Fibroblast of peridontal ligament (primary cell): ENCODE results near the gene SPTA1.

Experiments
- DNase-seq: peaks from one replicate; pipeline ENCODE4 v3.0.0-alpha.2; 2010; ENCODE audit errors: extremely low read depth

Gene SPTA1

GRCh38 chr1:158685085-158685484 lies 1.4 kb downstream of the SPTA1 start:
- DNase-seq: no peak

GRCh38 chr1:158681606-158682005 lies 4.9 kb downstream of the SPTA1 start:
- DNase-seq: no peak

- no peak for DNase-seq
These were observed 7.2 kb downstream of the SPTA1 start for GRCh38 chr1:158679289-158679688.

- no peak for DNase-seq
These were observed 10.8 kb downstream of the SPTA1 start for GRCh38 chr1:158675563-158676323.

- no peak for DNase-seq
These were observed 12.2 kb downstream of the SPTA1 start for GRCh38 chr1:158674302-158674701.

GRCh38 chr1:158666037-158666436 lies 20.5 kb downstream of the SPTA1 start:
- DNase-seq: no peak

- DNase-seq: no peak
These were observed 31.9 kb downstream of the SPTA1 start for GRCh38 chr1:158654571-158654970.

GRCh38 chr1:158654086-158654485 lies 32.4 kb downstream of the SPTA1 start:
- no peak for DNase-seq

- no peak for DNase-seq
These were observed 33.7 kb downstream of the SPTA1 start for GRCh38 chr1:158652721-158653334.

GRCh38 chr1:158649052-158649451 lies 37.5 kb downstream of the SPTA1 start:
- no peak for DNase-seq

GRCh38 chr1:158646465-158646864 lies 40.0 kb downstream of the SPTA1 start:
- no peak for DNase-seq

GRCh38 chr1:158644449-158644848 lies 42.1 kb downstream of the SPTA1 start:
- DNase-seq: no peak

- DNase-seq: no peak
These were observed 47.6 kb downstream of the SPTA1 start for GRCh38 chr1:158638904-158639303.

GRCh38 chr1:158638146-158638545 lies 48.4 kb downstream of the SPTA1 start:
- DNase-seq: no peak

- DNase-seq: no peak
These were observed 72.8 kb downstream of the SPTA1 start for GRCh38 chr1:158613764-158614163.

- DNase-seq: no peak
These were observed 74.6 kb downstream of the SPTA1 start for GRCh38 chr1:158611916-158612315.

- DNase-seq: no peak
These were observed 79.2 kb downstream of the SPTA1 start for GRCh38 chr1:158607296-158607695.

- no peak for DNase-seq
These were observed 81.5 kb downstream of the SPTA1 start, which contains the start of gene OR10Z1 for GRCh38 chr1:158604968-158605367. TSS of gene OR10Z1 (plus strand) at chr1:158605268. CDS start at chr1:158606439, 1,171 bp downstream.

GRCh38 chr1:158600735-158601134 lies 85.8 kb downstream of the SPTA1 start:
- no peak for DNase-seq

GRCh38 chr1:158586942-158587341 lies 99.6 kb downstream of the SPTA1 start:
- DNase-seq: no peak

- no peak for DNase-seq
These were observed 102.6 kb downstream of the SPTA1 start for GRCh38 chr1:158583962-158584361.

- no peak for DNase-seq
These were observed 106.8 kb downstream of the SPTA1 start, which contains the start of gene OR10X1 for GRCh38 chr1:158579733-158580132. TSS of gene OR10X1 (minus strand) at chr1:158579899. CDS start at chr1:158579899, 0 bp downstream.

- DNase-seq: no peak
These were observed 109.0 kb downstream of the SPTA1 start for GRCh38 chr1:158577561-158577960.
